HFFc6 (cell line): Measurements from ENCODE around the gene PSG2. TPM values are rescaled to one million over a fixed set of nuclear protein-coding genes. Genes with fewer than 3 reads are reported as not detected.
A peak's percentile ranks its signal among the peaks of the same experiment; 100 is the strongest.
"Not testable (repeated sequence)": the region's sequence is repeated elsewhere in the genome, so short reads cannot be mapped to it uniquely, and the experiment has no call there.

Experiments used
- DNase-seq: peaks from one replicate; pipeline ENCODE4 v3.0.0-alpha.2; 2018
- H3K27ac Mint-ChIP-seq: 2 replicates; pipeline ENCODE4 v1.8.0; 2020; ENCODE audit warnings: mild to moderate bottlenecking, mixed read lengths
- H3K27me3 Mint-ChIP-seq: 2 replicates; pipeline ENCODE4 v1.8.0; 2021; ENCODE audit warnings: mild to moderate bottlenecking, moderate library complexity, mixed read lengths; ENCODE audit not compliant: insufficient read depth
- H3K36me3 Mint-ChIP-seq: 2 replicates; pipeline ENCODE4 v1.8.0; 2021; ENCODE audit warnings: low read depth, mixed read lengths
- H3K4me1 Mint-ChIP-seq: 2 replicates; pipeline ENCODE4 v1.8.0; 2020; ENCODE audit warnings: low read depth, mixed read lengths
- H3K4me3 Mint-ChIP-seq: 2 replicates; pipeline ENCODE4 v1.8.0; 2020; ENCODE audit warnings: mild to moderate bottlenecking, moderate library complexity, mixed read lengths
- H3K9me3 Mint-ChIP-seq: 2 replicates; pipeline ENCODE4 v1.8.0; 2020; ENCODE audit warnings: mild to moderate bottlenecking, mixed read lengths
- total RNA-seq, 6 experiments: library from RNA; stranded (reverse); fragmentation: NEBNext Ultra II Directional; extraction: Animal tissue kit (Norgen Biotek cat#: 25700); gene quantifications; 2 replicates in 1 of 6; 3 replicates in 5 of 6; pipeline ENCODE4 v1.2.3, GENCODE V29; 2021
- TF ChIP-seq, protein P1 (sequence below): fragments of 200-600 bp; sonication (generic); IDR thresholded peaks from 2 replicates; pipeline ENCODE4 v1.5.0; 2021; ENCODE audit warnings: antibody characterized with exemption, mild to moderate bottlenecking

The PSG2 gene
- total RNA-seq, 6 experiments from 2014 or later: 1.7 to 4.0 (median 2.9) TPM

DNA sequence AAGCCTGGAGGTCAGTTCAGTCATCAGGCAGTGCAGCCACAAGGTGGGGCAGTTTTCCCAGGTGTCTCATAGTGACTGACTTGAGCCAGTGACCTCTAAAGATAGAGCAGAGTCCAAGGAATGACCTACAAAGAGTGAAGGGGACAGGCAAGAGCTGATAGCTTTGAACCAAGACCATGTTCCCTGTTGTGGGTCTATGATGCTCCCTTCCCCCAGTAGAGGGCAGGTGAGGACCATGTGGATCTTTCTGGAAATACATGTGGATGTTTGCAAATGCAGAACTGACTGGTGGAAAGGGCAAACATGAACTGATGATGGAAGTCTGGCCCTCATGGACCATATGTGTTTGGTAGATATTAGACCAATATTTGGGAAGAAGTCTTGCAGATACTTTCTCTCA, 62.9 kb downstream of the PSG2 start:
- peak; percentile 5 for DNase-seq
- H3K27ac Mint-ChIP-seq: peak overlapping the region; percentile 64; the same call in 1 of the 2 replicates

More for the DNA sequence above, 62.9 kb downstream of the PSG2 start:
- TF ChIP-seq, protein P1, sequence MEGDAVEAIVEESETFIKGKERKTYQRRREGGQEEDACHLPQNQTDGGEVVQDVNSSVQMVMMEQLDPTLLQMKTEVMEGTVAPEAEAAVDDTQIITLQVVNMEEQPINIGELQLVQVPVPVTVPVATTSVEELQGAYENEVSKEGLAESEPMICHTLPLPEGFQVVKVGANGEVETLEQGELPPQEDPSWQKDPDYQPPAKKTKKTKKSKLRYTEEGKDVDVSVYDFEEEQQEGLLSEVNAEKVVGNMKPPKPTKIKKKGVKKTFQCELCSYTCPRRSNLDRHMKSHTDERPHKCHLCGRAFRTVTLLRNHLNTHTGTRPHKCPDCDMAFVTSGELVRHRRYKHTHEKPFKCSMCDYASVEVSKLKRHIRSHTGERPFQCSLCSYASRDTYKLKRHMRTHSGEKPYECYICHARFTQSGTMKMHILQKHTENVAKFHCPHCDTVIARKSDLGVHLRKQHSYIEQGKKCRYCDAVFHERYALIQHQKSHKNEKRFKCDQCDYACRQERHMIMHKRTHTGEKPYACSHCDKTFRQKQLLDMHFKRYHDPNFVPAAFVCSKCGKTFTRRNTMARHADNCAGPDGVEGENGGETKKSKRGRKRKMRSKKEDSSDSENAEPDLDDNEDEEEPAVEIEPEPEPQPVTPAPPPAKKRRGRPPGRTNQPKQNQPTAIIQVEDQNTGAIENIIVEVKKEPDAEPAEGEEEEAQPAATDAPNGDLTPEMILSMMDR: peak; percentile 52
- H3K4me1 Mint-ChIP-seq: peaks cover 68% of the 10 kb centered on the region
- H3K9me3 Mint-ChIP-seq, H3K27me3 Mint-ChIP-seq, H3K4me3 Mint-ChIP-seq, H3K36me3 Mint-ChIP-seq: not testable (repeated sequence)

Other genes starting within 250 kb of the PSG2 start
- gene PSG1, start 203.0 kb downstream of the PSG2 start, total RNA-seq: 10 to 100 TPM in 1 of 6 experiments, 1 to 10 TPM in 5; 4.3 to 10.5 (median 8.6) TPM
- 1 to 10 TPM in 3 of 6 experiments, under 1 TPM in 3; 0.31 to 1.1 (median 0.99) TPM for gene PSG6, start 164.8 kb downstream of the PSG2 start, total RNA-seq
- gene PSG7, start 145.5 kb downstream of the PSG2 start, total RNA-seq: under 1 TPM in 5 of 6 experiments, not detected in 1; 0.10 to 0.28 (median 0.18) TPM
- under 1 TPM in 5 of 6 experiments, not detected in 1; 0.19 to 0.84 (median 0.47) TPM for gene PSG11, start 56.2 kb downstream of the PSG2 start, total RNA-seq
- gene PSG5, start 103.8 kb upstream of the PSG2 start, total RNA-seq: 10 to 100 TPM; 23.3 to 58.7 (median 55.4) TPM
- gene PSG4, start 122.9 kb upstream of the PSG2 start, total RNA-seq: under 1 TPM in 5 of 6 experiments, not detected in 1; 0.43 to 0.70 (median 0.53) TPM
- gene PSG9, start 186.8 kb upstream of the PSG2 start, total RNA-seq: under 1 TPM in 1 of 6 experiments, not detected in 5; 0.15 TPM